HepG2 (cell line): Measurements from ENCODE around the gene AP1M2.

Source experiments
- MYNN ChIP-seq: sonication (generic); formaldehyde crosslinking; IDR thresholded peaks from 2 replicates; pipeline ENCODE4 v1.4.0; 2020; ENCODE audit warnings: mild to moderate bottlenecking, low read depth, missing genetic modification reagents
- NBN ChIP-seq: fragments of 450-650 bp; conservative IDR thresholded peaks from 2 replicates; pipeline ENCODE4 v1.6.1; 2017
- NFRKB ChIP-seq: fragments of 450-650 bp; IDR thresholded peaks from 2 replicates; pipeline ENCODE4 v1.6.1; 2017
- POLR2A ChIP-seq, 2 experiments: IDR thresholded peaks; 2 replicates each; pipeline ENCODE4 v1.6.1; 2011; ENCODE audit warnings: low read depth in 2 of 2, low read length in 2 of 2, mild to moderate bottlenecking in 1 of 2, moderate library complexity in 1 of 2; ENCODE audit not compliant: insufficient read depth in 1 of 2
- TSC22D2 ChIP-seq: sonication (generic); formaldehyde crosslinking; IDR thresholded peaks from 2 replicates; pipeline ENCODE4 v1.5.1; 2020; ENCODE audit warnings: missing genetic modification reagents, mild to moderate bottlenecking, borderline replicate concordance
- ZBTB21 ChIP-seq: sonication (generic); formaldehyde crosslinking; IDR thresholded peaks from 2 replicates; pipeline ENCODE4 v1.4.0; 2020; ENCODE audit warnings: missing genetic modification reagents
- ZNF329 ChIP-seq: sonication (generic); formaldehyde crosslinking; IDR thresholded peaks from 2 replicates; pipeline ENCODE4 v1.9.0; 2021; ENCODE audit warnings: low read depth, mild to moderate bottlenecking, missing genetic modification reagents
- TF ChIP-seq, protein P1 (sequence below): sonication (generic); formaldehyde crosslinking; conservative IDR thresholded peaks from 2 replicates; pipeline ENCODE4 v1.8.0; 2022; ENCODE audit warnings: mild to moderate bottlenecking, moderate library complexity, missing genetic modification reagents
- TF ChIP-seq, protein P2 (sequence below), 2 experiments: sonication (generic) in 1 of 2; formaldehyde crosslinking in 1 of 2; IDR thresholded peaks; 2 replicates each; pipeline versions ENCODE4 v1.4.0 to v1.6.1; 2016 to 2020; ENCODE audit warnings: borderline replicate concordance in 1 of 2, low read depth in 1 of 2, mild to moderate bottlenecking in 1 of 2, missing genetic modification reagents in 1 of 2
- TF ChIP-seq, protein P3 (sequence below): sonication (generic); formaldehyde crosslinking; IDR thresholded peaks from 2 replicates; pipeline ENCODE4 v1.5.0; 2020; ENCODE audit warnings: mild to moderate bottlenecking, missing genetic modification reagents, moderate library complexity
- TF ChIP-seq, protein P4 (sequence below): fragments of 450-650 bp; IDR thresholded peaks from 2 replicates; pipeline ENCODE4 v1.6.1; 2016
- TF ChIP-seq, protein P5 (sequence below): sonication (generic); formaldehyde crosslinking; IDR thresholded peaks from one replicate; pipeline ENCODE4 v1.5.1; 2020; ENCODE audit warnings: mild to moderate bottlenecking, missing genetic modification reagents; ENCODE audit errors: not compliant biosample characterization

DNA sequence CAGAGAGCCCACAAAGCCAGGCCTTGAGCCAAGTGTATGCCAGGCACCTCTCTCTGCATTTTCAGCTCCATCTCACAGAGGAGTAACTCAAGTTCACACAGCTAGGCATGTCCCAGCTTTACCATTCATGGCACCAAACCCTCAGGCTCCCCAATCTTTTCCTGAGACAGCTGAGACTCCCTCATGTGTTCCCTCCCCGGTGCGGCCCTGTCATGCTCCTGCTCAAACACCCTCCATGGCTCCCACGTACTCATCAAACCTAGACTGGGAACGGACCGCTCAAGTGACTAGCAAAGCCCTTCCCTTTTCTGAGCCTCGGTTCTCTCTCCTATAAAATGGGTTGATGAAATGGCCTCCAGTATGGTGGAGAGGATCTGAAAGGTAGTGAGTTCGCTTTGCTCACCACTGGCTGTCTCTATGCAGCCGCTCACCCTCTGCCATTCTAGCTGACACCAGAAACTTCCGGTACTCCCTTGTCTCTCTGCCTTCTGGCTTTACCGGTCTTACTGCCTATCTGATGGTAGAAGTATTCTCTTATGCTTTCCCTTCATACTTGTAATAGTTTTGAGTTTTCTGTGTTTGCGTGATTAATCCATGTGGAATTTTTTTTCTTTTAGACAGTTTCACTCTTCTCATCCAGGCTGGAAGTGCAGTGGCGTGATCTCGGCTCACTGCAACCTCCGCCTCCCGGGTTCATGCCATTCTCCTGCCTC is 30.5 kb upstream of the AP1M2 start:
- no peak for TF ChIP-seq NBN
- no peak for TF ChIP-seq ZBTB21 (CRISPR knock-in tag)
- TF ChIP-seq NFRKB: no peak
- no peak for TF ChIP-seq POLR2A (IDR thresholded peaks at IDR 0.05; ENCODE audit: insufficient read depth in 1 of 2, low read depth in 2 of 2, low read length in 2 of 2)
- TF ChIP-seq, protein P1, sequence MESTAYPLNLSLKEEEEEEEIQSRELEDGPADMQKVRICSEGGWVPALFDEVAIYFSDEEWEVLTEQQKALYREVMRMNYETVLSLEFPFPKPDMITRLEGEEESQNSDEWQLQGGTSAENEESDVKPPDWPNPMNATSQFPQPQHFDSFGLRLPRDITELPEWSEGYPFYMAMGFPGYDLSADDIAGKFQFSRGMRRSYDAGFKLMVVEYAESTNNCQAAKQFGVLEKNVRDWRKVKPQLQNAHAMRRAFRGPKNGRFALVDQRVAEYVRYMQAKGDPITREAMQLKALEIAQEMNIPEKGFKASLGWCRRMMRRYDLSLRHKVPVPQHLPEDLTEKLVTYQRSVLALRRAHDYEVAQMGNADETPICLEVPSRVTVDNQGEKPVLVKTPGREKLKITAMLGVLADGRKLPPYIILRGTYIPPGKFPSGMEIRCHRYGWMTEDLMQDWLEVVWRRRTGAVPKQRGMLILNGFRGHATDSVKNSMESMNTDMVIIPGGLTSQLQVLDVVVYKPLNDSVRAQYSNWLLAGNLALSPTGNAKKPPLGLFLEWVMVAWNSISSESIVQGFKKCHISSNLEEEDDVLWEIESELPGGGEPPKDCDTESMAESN: no peak
- no peak for TF ChIP-seq MYNN
- TF ChIP-seq, protein P2, sequence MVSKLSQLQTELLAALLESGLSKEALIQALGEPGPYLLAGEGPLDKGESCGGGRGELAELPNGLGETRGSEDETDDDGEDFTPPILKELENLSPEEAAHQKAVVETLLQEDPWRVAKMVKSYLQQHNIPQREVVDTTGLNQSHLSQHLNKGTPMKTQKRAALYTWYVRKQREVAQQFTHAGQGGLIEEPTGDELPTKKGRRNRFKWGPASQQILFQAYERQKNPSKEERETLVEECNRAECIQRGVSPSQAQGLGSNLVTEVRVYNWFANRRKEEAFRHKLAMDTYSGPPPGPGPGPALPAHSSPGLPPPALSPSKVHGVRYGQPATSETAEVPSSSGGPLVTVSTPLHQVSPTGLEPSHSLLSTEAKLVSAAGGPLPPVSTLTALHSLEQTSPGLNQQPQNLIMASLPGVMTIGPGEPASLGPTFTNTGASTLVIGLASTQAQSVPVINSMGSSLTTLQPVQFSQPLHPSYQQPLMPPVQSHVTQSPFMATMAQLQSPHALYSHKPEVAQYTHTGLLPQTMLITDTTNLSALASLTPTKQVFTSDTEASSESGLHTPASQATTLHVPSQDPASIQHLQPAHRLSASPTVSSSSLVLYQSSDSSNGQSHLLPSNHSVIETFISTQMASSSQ (IDR thresholded peaks at IDR 0.05; ENCODE audit: low read depth): no peak
- TF ChIP-seq, protein P2 (CRISPR knock-in tag; IDR thresholded peaks at IDR 0.05; ENCODE audit: borderline replicate concordance): no peak
- TF ChIP-seq, protein P3, sequence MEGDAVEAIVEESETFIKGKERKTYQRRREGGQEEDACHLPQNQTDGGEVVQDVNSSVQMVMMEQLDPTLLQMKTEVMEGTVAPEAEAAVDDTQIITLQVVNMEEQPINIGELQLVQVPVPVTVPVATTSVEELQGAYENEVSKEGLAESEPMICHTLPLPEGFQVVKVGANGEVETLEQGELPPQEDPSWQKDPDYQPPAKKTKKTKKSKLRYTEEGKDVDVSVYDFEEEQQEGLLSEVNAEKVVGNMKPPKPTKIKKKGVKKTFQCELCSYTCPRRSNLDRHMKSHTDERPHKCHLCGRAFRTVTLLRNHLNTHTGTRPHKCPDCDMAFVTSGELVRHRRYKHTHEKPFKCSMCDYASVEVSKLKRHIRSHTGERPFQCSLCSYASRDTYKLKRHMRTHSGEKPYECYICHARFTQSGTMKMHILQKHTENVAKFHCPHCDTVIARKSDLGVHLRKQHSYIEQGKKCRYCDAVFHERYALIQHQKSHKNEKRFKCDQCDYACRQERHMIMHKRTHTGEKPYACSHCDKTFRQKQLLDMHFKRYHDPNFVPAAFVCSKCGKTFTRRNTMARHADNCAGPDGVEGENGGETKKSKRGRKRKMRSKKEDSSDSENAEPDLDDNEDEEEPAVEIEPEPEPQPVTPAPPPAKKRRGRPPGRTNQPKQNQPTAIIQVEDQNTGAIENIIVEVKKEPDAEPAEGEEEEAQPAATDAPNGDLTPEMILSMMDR (CRISPR knock-in tag): no peak
- TF ChIP-seq TSC22D2 (CRISPR knock-in tag): no peak
- TF ChIP-seq ZNF329 (CRISPR knock-in tag): no peak
- TF ChIP-seq, protein P4, sequence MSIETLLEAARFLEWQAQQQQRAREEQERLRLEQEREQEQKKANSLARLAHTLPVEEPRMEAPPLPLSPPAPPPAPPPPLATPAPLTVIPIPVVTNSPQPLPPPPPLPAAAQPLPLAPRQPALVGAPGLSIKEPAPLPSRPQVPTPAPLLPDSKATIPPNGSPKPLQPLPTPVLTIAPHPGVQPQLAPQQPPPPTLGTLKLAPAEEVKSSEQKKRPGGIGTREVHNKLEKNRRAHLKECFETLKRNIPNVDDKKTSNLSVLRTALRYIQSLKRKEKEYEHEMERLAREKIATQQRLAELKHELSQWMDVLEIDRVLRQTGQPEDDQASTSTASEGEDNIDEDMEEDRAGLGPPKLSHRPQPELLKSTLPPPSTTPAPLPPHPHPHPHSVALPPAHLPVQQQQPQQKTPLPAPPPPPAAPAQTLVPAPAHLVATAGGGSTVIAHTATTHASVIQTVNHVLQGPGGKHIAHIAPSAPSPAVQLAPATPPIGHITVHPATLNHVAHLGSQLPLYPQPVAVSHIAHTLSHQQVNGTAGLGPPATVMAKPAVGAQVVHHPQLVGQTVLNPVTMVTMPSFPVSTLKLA: no peak
- TF ChIP-seq, protein P5, sequence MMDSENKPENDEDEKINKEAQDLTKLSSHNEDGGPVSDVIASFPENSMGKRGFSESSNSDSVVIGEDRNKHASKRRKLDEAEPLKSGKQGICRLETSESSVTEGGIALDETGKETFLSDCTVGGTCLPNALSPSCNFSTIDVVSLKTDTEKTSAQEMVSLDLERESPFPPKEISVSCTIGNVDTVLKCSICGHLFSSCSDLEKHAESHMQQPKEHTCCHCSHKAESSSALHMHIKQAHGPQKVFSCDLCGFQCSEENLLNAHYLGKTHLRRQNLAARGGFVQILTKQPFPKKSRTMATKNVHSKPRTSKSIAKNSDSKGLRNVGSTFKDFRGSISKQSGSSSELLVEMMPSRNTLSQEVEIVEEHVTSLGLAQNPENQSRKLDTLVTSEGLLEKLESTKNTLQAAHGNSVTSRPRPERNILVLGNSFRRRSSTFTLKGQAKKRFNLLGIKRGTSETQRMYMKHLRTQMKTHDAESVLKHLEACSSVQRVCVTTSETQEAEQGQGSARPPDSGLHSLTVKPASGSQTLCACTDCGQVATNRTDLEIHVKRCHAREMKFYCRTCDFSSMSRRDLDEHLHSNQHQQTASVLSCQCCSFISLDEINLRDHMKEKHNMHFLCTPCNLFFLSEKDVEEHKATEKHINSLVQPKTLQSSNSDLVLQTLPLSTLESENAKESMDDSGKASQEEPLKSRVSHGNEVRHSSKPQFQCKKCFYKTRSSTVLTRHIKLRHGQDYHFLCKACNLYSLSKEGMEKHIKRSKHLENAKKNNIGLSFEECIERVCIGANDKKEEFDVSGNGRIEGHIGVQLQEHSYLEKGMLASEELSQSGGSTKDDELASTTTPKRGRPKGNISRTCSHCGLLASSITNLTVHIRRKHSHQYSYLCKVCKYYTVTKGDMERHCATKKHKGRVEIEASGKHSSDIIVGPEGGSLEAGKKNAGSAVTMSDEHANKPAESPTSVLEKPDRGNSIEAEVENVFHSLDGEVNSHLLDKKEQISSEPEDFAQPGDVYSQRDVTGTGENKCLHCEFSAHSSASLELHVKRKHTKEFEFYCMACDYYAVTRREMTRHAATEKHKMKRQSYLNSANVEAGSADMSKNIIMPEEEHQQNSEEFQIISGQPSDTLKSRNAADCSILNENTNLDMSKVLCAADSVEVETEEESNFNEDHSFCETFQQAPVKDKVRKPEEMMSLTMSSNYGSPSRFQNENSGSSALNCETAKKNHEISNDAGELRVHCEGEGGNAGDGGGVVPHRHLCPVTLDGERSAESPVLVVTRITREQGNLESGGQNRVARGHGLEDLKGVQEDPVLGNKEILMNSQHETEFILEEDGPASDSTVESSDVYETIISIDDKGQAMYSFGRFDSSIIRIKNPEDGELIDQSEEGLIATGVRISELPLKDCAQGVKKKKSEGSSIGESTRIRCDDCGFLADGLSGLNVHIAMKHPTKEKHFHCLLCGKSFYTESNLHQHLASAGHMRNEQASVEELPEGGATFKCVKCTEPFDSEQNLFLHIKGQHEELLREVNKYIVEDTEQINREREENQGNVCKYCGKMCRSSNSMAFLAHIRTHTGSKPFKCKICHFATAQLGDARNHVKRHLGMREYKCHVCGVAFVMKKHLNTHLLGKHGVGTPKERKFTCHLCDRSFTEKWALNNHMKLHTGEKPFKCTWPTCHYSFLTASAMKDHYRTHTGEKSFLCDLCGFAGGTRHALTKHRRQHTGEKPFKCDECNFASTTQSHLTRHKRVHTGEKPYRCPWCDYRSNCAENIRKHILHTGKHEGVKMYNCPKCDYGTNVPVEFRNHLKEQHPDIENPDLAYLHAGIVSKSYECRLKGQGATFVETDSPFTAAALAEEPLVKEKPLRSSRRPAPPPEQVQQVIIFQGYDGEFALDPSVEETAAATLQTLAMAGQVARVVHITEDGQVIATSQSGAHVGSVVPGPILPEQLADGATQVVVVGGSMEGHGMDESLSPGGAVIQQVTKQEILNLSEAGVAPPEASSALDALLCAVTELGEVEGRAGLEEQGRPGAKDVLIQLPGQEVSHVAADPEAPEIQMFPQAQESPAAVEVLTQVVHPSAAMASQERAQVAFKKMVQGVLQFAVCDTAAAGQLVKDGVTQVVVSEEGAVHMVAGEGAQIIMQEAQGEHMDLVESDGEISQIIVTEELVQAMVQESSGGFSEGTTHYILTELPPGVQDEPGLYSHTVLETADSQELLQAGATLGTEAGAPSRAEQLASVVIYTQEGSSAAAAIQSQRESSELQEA (CRISPR knock-in tag): no peak
